22Rv1 (cell line): ENCODE data around the gene SLC25A43.

ENCODE experiments used
- H3K27ac ChIP-seq: fragments of 450-650 bp; 2 replicates; pipeline ENCODE4 v1.5.1; 2017
- ZFX ChIP-seq: fragments of 450-650 bp; IDR thresholded peaks from 2 replicates; pipeline ENCODE4 v1.6.1; 2017; ENCODE audit warnings: antibody characterized with exemption, borderline replicate concordance
- TF ChIP-seq, protein P1 (sequence below): fragments of 450-650 bp; IDR thresholded peaks from 2 replicates; pipeline ENCODE4 v1.5.1; 2017; ENCODE audit warnings: mild to moderate bottlenecking

The SLC25A43 gene

DNA sequence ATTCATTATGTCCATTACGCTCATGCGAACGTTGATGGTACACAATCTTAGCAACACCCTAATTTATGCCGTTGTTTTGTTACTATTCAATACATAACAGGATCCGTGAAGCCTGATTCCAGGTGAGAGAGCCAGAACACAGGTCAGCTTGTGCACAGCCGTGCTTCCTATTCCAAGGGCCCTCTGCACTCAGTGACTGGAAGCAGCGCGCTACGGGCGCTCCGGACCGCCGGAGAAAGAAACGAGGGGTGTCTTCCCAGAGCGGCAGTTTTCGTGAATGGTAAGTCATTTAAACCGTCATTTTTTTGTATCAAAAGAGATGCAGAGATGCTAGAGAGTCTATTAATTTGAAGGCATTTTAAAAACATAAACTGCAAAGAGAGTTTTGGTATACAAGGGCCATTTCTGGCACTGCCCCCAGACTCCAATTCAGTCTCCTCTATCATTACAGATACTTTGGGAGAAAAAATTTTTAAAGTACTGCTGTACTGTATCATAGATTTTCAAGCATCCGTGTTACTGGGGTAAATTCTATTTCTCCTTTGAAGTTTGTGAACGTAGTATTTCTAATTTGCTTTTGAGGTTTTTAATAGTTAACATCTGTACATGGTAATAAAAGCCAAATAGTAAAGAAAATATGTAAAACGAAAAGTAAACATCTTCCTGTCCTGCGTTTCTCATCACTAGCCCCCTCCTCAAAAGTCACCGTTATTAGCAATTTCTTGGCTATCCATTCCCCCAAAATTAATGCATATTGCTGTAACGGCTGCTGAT is 75.7 kb downstream of the SLC25A43 start:
- TF ChIP-seq, protein P1, sequence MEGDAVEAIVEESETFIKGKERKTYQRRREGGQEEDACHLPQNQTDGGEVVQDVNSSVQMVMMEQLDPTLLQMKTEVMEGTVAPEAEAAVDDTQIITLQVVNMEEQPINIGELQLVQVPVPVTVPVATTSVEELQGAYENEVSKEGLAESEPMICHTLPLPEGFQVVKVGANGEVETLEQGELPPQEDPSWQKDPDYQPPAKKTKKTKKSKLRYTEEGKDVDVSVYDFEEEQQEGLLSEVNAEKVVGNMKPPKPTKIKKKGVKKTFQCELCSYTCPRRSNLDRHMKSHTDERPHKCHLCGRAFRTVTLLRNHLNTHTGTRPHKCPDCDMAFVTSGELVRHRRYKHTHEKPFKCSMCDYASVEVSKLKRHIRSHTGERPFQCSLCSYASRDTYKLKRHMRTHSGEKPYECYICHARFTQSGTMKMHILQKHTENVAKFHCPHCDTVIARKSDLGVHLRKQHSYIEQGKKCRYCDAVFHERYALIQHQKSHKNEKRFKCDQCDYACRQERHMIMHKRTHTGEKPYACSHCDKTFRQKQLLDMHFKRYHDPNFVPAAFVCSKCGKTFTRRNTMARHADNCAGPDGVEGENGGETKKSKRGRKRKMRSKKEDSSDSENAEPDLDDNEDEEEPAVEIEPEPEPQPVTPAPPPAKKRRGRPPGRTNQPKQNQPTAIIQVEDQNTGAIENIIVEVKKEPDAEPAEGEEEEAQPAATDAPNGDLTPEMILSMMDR = no peak
- no peak for TF ChIP-seq ZFX

DNA sequence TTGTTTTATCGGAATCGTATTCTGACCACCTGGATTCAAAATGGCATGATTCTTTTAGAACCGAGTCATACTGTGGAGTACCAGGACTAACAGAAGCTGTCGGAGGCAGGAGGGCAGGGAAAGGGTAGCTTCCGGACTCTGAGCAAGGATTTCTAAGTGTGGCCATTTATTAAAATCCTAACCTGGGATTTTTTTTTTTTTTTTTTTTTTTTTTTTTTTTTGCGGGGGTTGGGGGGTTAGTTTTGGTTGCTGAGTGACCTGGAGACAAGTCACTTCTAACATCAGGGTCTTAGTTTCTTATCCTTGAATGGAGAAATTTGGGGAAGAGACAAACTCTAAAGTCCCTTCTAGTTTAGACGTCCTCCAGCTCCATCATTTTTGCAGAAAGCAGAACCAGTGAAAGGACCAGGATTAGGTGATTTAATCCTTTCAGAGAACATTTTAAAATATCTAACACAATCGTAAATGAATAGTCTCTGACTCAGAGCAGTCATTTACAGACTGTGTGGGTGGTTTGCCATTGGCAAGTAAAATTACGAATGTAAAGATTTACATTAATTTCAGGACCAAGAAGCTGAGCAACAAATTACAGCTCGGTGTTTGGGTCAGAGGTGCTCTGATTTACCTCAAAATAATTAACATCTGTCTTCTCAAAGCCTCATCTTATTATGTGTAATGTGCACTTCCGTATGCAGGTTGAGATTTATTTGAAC is 76.4 kb downstream of the SLC25A43 start:
- TF ChIP-seq ZFX = no peak
- TF ChIP-seq, protein P1 = no peak
- H3K27ac ChIP-seq = no peak overlapping the region

More for the DNA sequence above, 75.7 kb downstream of the SLC25A43 start:
- H3K27ac ChIP-seq = no peak overlapping the region

DNA sequence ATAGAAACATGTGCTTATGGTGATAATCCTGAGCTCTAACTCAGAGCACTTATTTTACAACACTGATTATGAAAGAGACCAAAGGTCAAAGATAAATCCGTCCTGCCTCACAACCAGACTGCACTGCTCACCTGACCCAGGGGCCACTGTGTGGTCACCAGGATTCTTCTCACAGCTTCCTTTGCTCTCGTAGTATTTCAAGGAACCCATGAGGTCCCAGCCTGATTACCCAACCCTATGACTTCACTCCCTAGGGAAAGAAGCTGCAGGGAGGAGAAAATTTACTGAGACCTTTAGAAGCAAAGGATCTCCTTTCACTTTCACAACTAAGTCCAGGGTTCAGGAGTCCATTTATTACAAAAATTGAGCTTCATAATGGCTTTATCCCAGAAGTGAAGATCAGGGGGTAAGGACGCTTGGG is 78.7 kb downstream of the SLC25A43 start:
- TF ChIP-seq ZFX = no peak
- TF ChIP-seq, protein P1 = no peak

DNA sequence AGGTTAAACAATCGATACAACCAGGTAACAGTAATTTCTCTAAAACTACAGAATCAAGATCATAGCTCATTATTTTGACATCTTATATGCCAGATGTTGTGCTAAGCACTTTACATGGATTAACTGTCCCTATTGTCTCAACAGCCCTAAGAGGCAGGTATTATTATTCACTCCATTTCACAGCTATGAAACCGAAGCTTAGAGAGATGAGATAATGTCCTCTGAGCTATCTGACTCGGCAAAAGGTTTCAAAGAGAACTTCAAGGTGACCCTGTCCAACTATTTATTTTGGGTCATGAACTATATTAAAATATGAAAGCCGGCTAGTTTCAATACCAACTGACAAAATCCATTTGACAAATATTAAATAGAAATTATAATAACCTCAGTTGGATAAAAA is 79.4 kb downstream of the SLC25A43 start:
- TF ChIP-seq ZFX = no peak
- TF ChIP-seq, protein P1 = no peak
- no peak overlapping the region for H3K27ac ChIP-seq

More for the DNA sequence above, 78.7 kb downstream of the SLC25A43 start:
- no peak overlapping the region for H3K27ac ChIP-seq

DNA sequence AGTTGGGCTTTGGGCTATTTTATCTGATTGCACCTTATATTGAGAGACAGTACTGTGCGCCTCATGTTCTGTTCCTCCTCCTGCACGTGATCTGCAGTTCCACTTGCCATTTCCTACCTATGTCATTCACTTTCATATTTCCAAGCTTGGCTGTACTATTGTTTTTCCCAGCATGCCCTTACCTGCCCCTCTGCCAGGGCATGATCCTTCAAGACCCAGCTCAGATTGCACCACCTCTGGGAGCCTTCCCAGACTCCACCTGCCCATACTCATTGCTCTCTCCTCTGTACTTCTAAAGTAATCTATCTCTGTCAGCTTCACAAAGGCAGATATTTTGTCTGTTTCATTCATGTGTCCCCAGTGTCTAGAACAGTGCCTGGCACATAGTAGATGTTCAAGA is 80.7 kb downstream of the SLC25A43 start:
- no peak overlapping the region for H3K27ac ChIP-seq
- TF ChIP-seq, protein P1 = no peak
- TF ChIP-seq ZFX = no peak

DNA sequence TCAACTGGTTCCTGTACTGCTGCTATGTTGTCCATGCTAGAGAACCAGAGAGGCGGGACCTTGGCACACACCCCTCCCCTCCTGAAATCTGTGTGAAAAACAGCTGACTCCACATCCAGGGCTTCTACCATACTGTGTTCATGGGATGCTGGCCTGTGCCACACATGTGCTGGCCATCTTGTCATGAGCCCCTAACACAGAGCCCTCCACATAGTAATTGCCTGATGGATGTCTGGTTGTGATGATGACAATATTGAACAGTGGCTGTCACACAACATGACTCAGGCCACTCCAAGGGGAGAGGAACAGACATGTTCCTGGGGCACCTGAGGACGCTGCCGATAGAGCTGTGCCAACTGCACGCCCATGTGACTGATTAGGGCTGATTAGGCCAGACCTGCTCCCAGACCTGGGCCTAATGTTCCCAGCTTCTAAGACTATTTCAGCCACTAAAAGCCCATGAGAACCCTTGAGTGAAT is 82.2 kb downstream of the SLC25A43 start:
- no peak for TF ChIP-seq ZFX
- TF ChIP-seq, protein P1 = no peak

DNA sequence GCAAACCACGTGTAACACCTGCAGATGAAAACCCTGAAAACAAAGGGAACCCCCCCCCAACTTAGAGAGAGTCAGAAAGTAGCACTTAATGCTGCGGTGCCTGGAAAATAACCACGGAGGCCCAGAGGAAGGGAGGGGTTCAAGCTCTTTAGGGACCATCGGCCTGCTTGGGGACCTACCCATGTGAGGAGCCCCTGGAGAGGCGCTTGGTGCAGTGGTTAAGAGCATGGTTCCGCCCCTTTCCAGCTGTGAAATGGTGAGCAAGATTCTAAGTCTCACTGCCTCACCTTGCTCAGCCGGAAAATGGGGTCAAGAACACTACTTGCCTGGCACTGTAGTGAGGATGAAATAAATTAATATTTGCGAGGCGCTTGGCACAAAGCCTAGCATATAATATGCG is 82.9 kb downstream of the SLC25A43 start:
- peak overlapping the region; percentile 49 for H3K27ac ChIP-seq
- TF ChIP-seq ZFX = no peak
- TF ChIP-seq, protein P1 = no peak

More for the DNA sequence above, 82.2 kb downstream of the SLC25A43 start:
- H3K27ac ChIP-seq = no peak overlapping the region
